Heart left ventricle (tissue), 16 donors: ENCODE data around the gene RALB. TPM values are rescaled to one million over a fixed set of nuclear protein-coding genes. Genes with fewer than 3 reads are reported as not detected.
A peak's percentile ranks its signal among the peaks of the same experiment; 100 is the strongest.
"Not testable (repeated sequence)": the region's sequence is repeated elsewhere in the genome, so short reads cannot be mapped to it uniquely, and the experiment has no call there.

Source experiments
- ATAC-seq, 4 donors: fragments of 200-7000 bp; cut with Tn5 transposase; one replicate each; pipeline ENCODE4 v1.9.1; 2020 to 2022; ENCODE audit warnings: moderate library complexity in 4 of 4, mild to moderate bottlenecking in 3 of 4, moderate number of reproducible peaks in 1 of 4
- DNase-seq, 5 donors: peaks; one replicate each; pipeline ENCODE4 v3.0.0-alpha.2; 2020
- H3K27ac ChIP-seq, 12 donors: fragments of 200-600 bp; sonication (generic) in 4 of 12; one replicate each; pipeline versions ENCODE4 v1.5.0 to v1.8.0; 2016 to 2022; ENCODE audit warnings: mild to moderate bottlenecking in 2 of 12
- H3K27me3 ChIP-seq, 9 donors: fragments of 200-600 bp; sonication (generic) in 2 of 9; one replicate each; pipeline versions ENCODE4 v1.5.1 to v1.8.0; 2016 to 2022; ENCODE audit warnings: mild to moderate bottlenecking in 3 of 9
- H3K36me3 ChIP-seq, 9 donors: fragments of 200-600 bp; sonication (generic) in 2 of 9; one replicate each; pipeline versions ENCODE4 v1.5.0 to v1.8.0; 2018 to 2022; ENCODE audit warnings: mild to moderate bottlenecking in 2 of 9
- H3K4me1 ChIP-seq, 12 donors: fragments of 200-600 bp; sonication (generic) in 4 of 12; one replicate each; pipeline versions ENCODE4 v1.5.0 to v1.8.0; 2016 to 2022; ENCODE audit warnings: mild to moderate bottlenecking in 3 of 12
- H3K4me3 ChIP-seq, 12 donors: fragments of 200-600 bp; sonication (generic) in 4 of 12; one replicate each; pipeline versions ENCODE4 v1.5.0 to v1.8.0; 2017 to 2022; ENCODE audit warnings: mild to moderate bottlenecking in 9 of 12, moderate library complexity in 4 of 12
- H3K9me3 ChIP-seq, 12 donors: fragments of 200-600 bp; sonication (generic) in 4 of 12; one replicate each; pipeline versions ENCODE4 v1.5.0 to v1.8.0; 2016 to 2022; ENCODE audit warnings: mild to moderate bottlenecking in 1 of 12
- POLR2A ChIP-seq, 2 donors: fragments of 450-650 bp; IDR thresholded peaks; one replicate each; pipeline ENCODE4 v1.6.1; 2017; ENCODE audit warnings: antibody characterized with exemption in 2 of 2, mild to moderate bottlenecking in 2 of 2, moderate library complexity in 2 of 2
- WGBS, 4 donors: extraction: QIAGEN DNeasy Blood & Tissue Kit in 2 of 4; methylation state at CpG; one replicate each; pipeline versions ENCODE4 v1.1.5 to v1.1.7; 2013 to 2018; 5-methylcytosine and 5-hydroxymethylcytosine counted together
- intact Hi-C, 10 donors: fragments of 100-400 bp; cut with DNase I; formaldehyde crosslinking; loops; one replicate each; pipeline versions ENCODE4 v1.11.1 to v1.14.2; 2022
- polyA plus RNA-seq, 2 donors: library from polyadenylated mRNA; stranded (reverse); fragments of 200-250 nt; gene quantifications; one replicate each; pipeline ENCODE4 v1.2.3, GENCODE V29; 2013
- total RNA-seq, 9 donors: library from RNA; depleted of rRNA in 2 of 9; stranded (reverse); fragments of >200 nt in 2 of 9; fragmentation: NEBNext Ultra II Directional in 3 of 9; extraction: Animal tissue kit (Norgen Biotek cat#: 25700) in 3 of 9; gene quantifications; one replicate each; pipeline versions ENCODE4 v1.1.0 to v1.2.4, GENCODE V29; 2016 to 2023
- TF ChIP-seq, protein P1 (sequence below), 12 donors: fragments of 200-600 bp; sonication (generic) in 4 of 12; IDR thresholded peaks; one replicate each; pipeline versions ENCODE4 v1.5.0 to v1.8.0; 2018 to 2022; ENCODE audit warnings: antibody characterized with exemption in 12 of 12, mild to moderate bottlenecking in 5 of 12
- donor health status: ischemic (EF 13 %, LVEDD 7.1; RV severe dilation, severe dysfunction).
- donor health status: healthy with polysubstance abuse.
- donor health status: DM: no; HTN: yes; CAD: no.
- donor health status: DM: no; HTN: no; CAD: no.
- donor health status: ischemic (EF 25% LVEDD 6.9; RV normal size, moderate dysfunction).
- donor health status: ischemic (EF 25% LVEDD 5.7; RV mildly dilated, moderate dysfunction).
- donor health status: healthy.
- donor health status: DM: yes; HTN: yes; CAD: no.
- donor health status: ischemic (EF 35%, LVEDD 5.7; RV mildly dilated, moderate dysfunction).
- donor health status: nonischemic (EF 11% LVEDD 7.7; RV severe dilation, severe dysfunction).
- donor health status: DM: yes; HTN: yes; CAD: no.
- donor health status: PGD.
- donor health status: ischemic (EF 29% LVEDD 5.4; RV normal size, mild dysfunction).
- donor health status: nonischemic (EF 23%, LVEDD 6.1; RV moderate dilation, normal function).

The RALB gene
- total and polyA plus RNA-seq, 11 donors: 30.5 to 111 (median 45.1) TPM

DNA sequence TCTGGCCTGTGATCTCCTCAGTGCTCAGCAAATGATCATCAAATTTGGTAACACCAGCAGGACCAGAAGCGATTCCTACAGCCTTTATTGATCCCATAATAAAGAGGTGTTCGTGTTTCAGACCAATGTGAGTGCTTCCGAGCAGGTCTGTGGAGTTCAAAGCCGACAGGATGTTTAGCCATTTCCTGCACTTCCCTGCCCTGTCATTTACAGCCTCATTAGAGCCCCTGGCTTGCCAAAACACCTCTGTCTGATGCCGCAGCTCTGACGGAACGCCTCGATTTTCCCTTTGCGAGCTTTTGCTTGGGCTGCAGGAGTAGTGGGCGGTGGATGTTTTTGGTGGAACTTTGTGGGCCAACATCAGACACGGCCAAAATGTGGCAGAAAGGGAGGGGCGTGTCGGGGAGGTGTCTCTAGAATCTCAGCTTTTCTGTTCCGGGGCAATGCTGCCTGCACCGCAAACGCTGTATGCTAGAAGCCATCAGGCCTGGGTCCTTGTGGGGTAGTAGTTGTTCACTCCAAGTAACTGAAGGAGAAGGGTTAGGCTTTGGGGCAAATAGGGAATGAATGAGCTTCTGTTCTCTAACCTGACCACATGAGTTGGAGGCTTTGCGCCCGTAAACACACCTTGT, 67.2 kb downstream of the RALB start:
- Histone ChIP-seq H3K27ac (no peak overlapping the region), H3K4me3 (no peak overlapping the region), H3K4me1 (peaks cover 0 to 37% (median 14%) of the 10 kb centered on the region in 12 donors), H3K9me3 (no peaks in the 10 kb centered on the region), H3K27me3 (no peaks in the 10 kb centered on the region), H3K36me3 (no peaks in the 10 kb centered on the region)
- WGBS, 4 donors: 70 to 82% (median 77%) methylated on average over 18 of the region's 18 CpGs
- ATAC-seq: no peak
- DNase-seq: no peak
- TF ChIP-seq, protein P1, sequence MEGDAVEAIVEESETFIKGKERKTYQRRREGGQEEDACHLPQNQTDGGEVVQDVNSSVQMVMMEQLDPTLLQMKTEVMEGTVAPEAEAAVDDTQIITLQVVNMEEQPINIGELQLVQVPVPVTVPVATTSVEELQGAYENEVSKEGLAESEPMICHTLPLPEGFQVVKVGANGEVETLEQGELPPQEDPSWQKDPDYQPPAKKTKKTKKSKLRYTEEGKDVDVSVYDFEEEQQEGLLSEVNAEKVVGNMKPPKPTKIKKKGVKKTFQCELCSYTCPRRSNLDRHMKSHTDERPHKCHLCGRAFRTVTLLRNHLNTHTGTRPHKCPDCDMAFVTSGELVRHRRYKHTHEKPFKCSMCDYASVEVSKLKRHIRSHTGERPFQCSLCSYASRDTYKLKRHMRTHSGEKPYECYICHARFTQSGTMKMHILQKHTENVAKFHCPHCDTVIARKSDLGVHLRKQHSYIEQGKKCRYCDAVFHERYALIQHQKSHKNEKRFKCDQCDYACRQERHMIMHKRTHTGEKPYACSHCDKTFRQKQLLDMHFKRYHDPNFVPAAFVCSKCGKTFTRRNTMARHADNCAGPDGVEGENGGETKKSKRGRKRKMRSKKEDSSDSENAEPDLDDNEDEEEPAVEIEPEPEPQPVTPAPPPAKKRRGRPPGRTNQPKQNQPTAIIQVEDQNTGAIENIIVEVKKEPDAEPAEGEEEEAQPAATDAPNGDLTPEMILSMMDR (IDR thresholded peaks at IDR 0.05): no peak
- TF ChIP-seq POLR2A (IDR thresholded peaks at IDR 0.05): no peak
- intact Hi-C loops: loop anchor here in 8 of 10 donors (5.0 to 10.0 kb wide), 6 partner anchors 65 to 565 kb away; partner anchors contain the start of genes TMEM185B (in 3 of the 8), RALB (in 2 of the 8) and PTPN4 (in 1 of the 8)

DNA sequence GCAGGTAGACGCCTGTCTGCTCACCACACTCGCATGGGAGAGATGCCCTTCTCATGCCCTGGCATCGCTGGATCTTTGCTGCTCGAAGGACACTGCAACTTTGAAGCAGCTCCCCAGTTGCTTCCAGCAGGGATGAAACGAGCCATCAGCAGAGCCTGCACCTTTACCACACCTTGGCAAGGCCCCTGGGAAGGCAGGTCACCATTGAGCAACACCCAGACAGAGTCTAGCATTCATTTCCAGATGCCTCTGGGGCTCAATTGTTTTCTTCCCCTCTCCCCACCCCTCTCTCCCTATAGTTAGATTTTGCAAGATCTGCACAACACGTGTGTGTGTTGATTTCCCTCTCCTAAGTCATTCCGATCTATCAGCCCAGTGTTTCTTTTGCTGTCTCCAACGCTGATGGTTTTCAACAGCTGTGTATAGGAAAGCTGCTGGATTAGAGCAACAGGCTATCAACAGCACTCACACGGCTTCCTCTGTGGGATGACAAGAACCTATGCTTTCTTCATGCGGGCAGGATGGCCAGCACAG, 67.7 kb downstream of the RALB start:
- WGBS, 4 donors: 77 to 86% (median 84%) methylated on average over 7 to 10 of the region's 10 CpGs
- Histone ChIP-seq H3K4me3 (no peak overlapping the region), H3K27ac (no peak overlapping the region), H3K9me3 (no peaks in the 10 kb centered on the region), H3K4me1 (peaks cover 0 to 37% (median 14%) of the 10 kb centered on the region in 12 donors), H3K36me3 (no peaks in the 10 kb centered on the region), H3K27me3 (no peaks in the 10 kb centered on the region)
- intact Hi-C loops: no loop called here
- DNase-seq (peak in 1 of 5 donors; percentile 3), ATAC-seq (no peak)
- no peak for TF ChIP-seq POLR2A (IDR thresholded peaks at IDR 0.05)
- TF ChIP-seq, protein P1 (IDR thresholded peaks at IDR 0.05): no peak

DNA sequence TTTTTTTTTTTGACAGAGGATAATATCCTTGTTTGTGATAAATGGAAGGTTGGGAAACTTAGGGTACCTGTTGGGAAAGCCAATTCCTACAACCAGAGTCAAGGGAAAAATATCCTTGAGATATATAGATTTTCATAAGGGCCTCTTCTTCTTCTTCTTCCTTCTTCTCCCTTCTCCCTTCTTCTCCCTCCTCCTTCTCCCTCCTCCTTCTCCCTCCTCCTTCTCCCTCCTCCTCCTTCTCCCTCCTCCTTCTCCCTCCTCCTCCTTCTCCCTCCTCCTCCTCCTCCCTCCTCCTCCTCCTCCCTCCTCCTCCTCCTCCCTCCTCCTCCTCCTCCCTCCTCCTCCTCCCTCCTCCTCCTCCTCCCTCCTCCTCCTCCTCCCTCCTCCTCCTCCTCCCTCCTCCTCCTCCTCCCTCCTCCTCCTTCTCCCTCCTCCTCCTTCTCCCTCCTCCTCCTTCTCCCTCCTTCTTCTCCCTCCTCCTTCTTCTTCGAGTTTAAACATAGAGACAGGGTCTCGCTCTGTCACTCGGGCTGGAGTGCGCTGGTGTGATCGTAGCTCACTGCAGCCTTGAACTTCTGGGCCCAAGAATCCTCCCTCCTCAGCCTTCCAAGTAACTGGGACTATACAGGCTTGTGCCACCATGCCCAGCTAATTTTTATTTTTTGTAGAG, 68.4 kb downstream of the RALB start:
- H3K9me3 ChIP-seq, ATAC-seq, H3K36me3 ChIP-seq, H3K27ac ChIP-seq, intact Hi-C loops, H3K4me3 ChIP-seq, H3K27me3 ChIP-seq: not testable (repeated sequence)
- H3K4me1 ChIP-seq: peaks cover 0 to 37% (median 14%) of the 10 kb centered on the region in 12 donors
- WGBS, 4 donors: 87 to 97% (median 93%) methylated on average over 5 of the region's 5 CpGs
- DNase-seq: peak in 1 of 5 donors; percentile 5

DNA sequence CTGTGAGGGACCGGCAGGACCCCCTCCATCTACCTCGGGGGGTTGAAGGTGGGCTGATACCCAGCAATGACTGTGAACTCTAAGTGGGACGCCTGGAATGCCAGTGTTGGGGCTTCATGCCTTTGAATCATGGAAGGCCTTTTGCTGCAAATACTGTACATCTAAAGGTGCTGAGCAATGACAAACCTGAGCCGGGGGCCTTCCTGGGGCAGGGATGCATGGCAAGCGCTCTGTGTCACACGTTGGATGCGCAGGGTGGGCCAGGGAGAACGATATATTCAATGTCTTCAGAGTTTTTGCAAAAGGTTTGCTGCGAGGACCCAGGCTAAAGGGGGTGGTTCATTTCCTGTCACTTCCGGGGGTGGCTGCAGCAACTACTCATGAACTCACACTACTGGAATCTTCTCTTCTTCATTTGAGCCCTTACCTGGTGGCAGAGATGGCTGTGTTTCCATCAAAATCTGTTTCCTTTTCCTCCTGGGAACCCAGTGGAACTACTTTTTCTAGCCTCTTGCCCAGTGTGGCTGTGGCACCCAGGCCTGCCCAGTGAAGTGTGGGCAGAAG, 69.2 kb downstream of the RALB start:
- Histone ChIP-seq H3K27me3 (no peaks in the 10 kb centered on the region), H3K9me3 (no peaks in the 10 kb centered on the region), H3K36me3 (no peaks in the 10 kb centered on the region), H3K4me3 (no peak overlapping the region), H3K27ac (no peak overlapping the region), H3K4me1 (peaks cover 0 to 37% (median 14%) of the 10 kb centered on the region in 12 donors)
- DNase-seq: peak in 1 of 5 donors; percentile 12
- TF ChIP-seq, protein P1 (IDR thresholded peaks at IDR 0.05): no peak
- TF ChIP-seq POLR2A (IDR thresholded peaks at IDR 0.05): no peak
- WGBS, 4 donors: 88 to 94% (median 91%) methylated on average over 10 of the region's 10 CpGs
- ATAC-seq: no peak
- intact Hi-C loops: no loop called here
